Measurements from ENCODE around the gene SERPINH1.

The SERPINH1 gene

DNA sequence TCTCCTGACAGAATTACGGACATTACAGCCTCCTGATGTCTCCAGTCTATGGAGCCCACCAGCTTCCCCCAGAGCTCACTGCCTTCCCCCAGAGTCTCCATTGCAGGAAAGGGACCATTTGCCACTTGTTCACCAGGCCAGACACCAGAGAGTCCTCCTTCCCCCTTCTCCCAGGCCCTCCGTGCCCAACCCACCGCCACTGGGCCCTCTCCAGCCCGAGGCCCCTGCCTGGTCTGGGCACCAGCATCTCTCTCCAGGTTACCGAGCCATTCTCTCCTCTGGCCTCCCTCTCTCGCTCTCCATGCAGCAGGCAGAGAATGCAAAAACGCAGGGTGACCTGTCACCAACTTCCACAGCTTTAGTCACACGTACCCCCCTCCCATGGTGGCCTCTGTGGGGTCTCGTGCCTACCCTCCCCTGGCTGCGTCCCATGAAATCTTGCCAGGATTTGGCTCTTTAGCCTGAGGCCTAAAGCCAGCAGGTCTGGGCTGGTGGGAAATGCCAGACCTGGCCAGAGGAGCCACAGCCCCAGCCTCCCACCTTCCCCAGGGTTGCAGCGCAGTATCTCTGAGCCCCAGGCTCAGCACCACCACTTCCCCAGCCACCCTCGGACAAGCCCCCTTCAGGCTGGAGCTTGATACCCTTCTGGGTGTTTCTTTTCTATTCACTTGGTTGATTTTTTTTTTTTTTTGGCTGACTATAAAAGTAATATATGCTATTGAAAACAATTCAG is 6.8 kb upstream of the SERPINH1 start:
- no peak for DNase-seq (ENCODE audit: low read depth)

- no peak for DNase-seq (ENCODE audit: low read depth)
Measured at GRCh38 chr11:75556275-75556674, 5.8 kb upstream of the SERPINH1 start.

DNA sequence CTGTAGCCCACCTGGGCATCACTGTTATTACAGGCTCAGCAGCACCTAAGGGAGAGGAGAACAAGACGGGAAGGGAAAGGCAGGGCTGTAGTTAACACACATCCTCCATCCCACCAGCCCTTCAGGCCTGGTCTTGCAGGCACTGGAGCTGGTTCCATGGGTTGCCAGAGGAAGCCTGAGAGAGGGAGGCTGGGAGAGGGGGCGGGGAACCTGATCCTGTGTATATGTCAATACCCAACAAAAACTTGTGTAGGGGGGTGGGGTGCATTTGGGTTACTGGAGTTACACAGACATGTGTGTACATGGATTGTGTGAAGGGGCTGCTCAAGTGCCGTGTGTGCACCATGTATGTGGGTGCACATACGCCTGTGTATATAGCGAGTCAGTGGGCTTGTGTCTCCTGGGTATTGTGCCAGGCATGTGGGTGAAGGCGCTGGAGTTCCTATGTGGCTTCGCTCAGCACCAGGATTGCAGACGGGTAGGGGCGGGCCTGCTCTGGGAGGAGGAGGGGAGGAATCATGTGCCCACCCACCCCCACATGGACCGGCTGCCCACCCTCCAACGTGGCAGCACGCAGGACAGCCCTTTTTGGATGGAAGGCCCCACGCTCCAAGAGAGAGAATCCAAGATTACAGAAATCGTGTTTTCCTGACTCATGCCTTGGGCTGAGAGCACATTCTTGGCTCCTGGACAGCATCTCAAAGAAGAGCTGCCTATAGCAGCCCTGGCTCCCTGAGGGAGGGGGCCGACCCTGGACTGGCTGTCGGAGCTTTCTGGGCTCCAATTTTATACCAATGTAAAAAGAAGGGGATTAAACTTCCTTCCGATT is 4.2 kb upstream of the SERPINH1 start:
- DNase-seq (ENCODE audit: low read depth), result no peak

DNA sequence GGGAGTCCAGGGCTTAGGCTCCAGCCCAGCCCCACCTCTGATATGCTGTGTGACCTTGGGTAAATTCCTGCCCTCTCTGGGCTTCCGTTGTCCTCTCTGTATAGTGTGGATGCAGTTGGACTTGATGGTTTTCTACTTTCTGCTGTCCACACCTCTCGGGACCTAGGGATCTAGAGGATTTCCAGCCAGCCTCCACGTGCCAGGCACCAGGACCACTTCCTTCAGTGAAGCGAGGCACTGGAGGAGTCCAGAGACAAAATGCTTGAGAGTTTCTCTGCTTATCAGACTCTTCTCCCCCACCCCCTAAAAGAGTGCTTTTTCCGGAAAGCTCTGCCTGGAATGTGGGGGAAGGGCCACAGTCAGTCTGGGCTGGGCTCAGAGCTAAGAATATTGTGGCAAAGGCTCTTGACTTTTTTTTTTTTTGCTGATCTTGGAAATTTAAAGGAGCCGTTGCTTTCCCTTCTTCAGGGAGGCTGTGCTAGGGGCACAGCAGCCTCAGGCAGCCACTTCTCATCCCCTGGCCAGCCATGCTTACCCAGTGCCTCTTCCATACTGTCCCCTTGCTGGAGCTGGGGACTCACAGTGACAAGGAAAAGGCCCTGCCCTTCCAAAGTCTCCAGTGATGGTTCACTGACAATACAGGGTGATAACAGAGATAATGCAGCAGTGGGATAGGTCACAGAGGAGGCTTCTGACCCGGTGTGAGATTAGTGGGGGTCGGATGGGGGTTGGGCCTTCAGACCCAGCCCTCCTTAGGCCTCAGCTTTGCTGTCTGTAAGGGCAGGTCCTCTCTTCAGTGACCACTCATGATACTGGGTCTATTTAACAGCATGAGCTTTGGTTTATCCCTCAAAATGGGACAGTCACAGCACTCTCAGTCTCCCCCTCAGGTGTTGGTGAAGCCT is 2.9 kb upstream of the SERPINH1 start:
- DNase-seq (ENCODE audit: low read depth), result no peak

- DNase-seq (ENCODE audit: low read depth), result no peak
Measured at GRCh38 chr11:75560644-75561043, 1.4 kb upstream of the SERPINH1 start.

- no peak for DNase-seq (ENCODE audit: low read depth)
Measured at GRCh38 chr11:75561426-75562047, 516 bp upstream of the SERPINH1 start.

DNA sequence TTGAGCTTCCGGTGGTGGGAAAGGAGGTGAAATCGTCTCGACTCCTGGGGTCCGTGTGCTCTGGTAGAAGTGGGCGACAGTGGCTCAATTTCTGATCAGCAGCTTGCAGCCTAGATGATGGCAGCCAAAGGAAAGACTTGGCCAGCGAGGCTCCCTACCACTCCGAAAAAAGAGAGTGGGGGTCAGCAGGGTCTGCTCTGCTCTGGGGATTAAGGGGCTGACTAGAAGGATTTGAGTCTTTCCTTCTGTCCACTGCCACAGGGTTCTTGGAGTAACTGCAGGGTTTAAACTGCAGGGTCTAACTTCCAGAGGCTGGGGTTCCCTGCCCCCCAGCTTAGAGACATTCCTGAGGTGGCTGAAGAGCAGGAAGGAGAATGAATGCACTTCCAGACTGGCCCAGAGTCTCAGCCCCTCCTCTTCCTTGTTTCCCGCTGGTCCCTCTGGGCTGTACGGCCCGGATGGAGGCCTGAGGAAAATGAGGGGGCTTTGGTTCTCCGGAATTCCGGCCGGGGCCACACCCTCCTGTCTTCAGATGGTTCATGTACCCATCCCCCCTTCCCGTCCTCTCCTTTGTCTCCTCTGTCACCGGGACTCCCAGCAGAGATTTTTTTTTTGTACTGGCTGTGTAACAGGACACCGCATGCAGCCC is 907 bp downstream of the SERPINH1 start:
- DNase-seq (ENCODE audit: low read depth), result no peak

- DNase-seq (ENCODE audit: low read depth), result no peak
Measured at GRCh38 chr11:75563501-75563977, 1.5 kb downstream of the SERPINH1 start.

- DNase-seq (ENCODE audit: low read depth), result no peak
Measured at GRCh38 chr11:75563978-75564552, 2.0 kb downstream of the SERPINH1 start.

DNA sequence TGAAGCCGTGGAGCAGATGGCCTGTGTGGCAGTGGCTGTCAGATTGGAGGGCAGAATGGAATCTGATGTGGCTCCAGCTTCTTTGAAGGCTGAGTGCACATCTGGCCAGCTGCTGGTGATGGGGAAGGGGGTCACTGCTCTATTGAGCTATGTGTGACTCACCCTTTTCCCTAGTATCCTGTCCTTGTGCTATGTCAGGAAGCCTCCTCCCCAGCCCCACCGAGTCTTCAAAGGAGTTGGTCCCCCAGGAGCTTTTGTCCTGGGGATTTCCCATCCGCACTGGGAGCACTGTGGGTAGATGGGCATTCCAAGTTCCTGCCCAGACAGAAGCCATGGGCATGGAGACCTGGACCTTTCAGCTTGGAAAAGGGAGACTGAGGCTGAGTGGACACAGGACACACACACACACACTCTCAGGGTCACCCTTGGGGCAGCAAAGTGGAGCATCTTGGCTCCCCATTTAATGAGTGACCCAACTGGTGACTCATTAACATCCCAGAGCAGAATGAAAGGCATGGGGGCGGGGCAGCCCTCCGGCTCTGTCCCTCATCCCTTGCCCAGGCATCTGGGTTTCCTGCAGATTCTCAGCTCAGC is 3.3 kb downstream of the SERPINH1 start:
- DNase-seq (ENCODE audit: low read depth), result no peak

DNA sequence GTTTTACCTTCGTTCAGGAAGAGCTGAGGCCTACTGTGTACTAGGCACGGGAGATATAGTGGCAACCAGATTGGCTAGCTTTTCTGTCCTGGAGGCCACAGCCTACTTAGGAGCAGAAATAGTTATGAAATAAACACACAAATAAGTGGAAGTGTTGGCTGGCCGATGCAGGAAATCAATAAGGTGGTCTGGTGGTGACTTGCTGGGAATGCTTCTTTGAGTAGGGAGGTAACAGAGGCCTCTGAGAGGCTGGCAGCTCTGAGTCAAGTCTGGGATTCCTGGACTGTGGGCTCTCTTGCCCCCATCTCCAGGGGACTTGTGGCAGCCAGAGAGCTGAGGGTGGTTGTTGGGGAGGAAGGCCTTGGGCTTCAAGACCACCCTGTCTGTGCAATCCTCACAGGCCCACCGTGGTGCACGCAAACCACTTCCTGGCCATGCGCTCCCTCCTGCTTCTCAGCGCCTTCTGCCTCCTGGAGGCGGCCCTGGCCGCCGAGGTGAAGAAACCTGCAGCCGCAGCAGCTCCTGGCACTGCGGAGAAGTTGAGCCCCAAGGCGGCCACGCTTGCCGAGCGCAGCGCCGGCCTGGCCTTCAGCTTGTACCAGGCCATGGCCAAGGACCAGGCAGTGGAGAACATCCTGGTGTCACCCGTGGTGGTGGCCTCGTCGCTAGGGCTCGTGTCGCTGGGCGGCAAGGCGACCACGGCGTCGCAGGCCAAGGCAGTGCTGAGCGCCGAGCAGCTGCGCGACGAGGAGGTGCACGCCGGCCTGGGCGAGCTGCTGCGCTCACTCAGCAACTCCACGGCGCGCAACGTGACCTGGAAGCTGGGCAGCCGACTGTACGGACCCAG is 4.1 kb downstream of the SERPINH1 start:
- DNase-seq (ENCODE audit: low read depth), result no peak

DNA sequence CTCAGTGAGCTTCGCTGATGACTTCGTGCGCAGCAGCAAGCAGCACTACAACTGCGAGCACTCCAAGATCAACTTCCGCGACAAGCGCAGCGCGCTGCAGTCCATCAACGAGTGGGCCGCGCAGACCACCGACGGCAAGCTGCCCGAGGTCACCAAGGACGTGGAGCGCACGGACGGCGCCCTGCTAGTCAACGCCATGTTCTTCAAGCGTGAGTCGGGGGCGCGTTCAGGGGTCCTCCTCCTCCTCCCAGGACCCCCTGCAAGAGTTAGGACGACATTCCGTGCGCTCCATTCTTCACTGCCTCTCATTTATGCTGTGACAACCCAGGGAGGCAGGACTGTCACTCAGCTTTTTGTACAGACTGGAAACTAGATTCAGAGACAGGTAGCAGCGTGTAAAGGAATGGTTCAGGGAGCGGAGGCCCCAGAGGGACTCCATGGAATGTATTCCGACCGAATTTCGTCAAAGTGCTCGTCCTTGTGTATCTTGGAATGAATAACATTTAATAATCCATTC is 4.8 kb downstream of the SERPINH1 start:
- DNase-seq (ENCODE audit: low read depth), result no peak

- no peak for DNase-seq (ENCODE audit: low read depth)
Measured at GRCh38 chr11:75567971-75568370, 5.9 kb downstream of the SERPINH1 start.

- no peak for DNase-seq (ENCODE audit: low read depth)
Measured at GRCh38 chr11:75568616-75569219, 6.7 kb downstream of the SERPINH1 start.

DNA sequence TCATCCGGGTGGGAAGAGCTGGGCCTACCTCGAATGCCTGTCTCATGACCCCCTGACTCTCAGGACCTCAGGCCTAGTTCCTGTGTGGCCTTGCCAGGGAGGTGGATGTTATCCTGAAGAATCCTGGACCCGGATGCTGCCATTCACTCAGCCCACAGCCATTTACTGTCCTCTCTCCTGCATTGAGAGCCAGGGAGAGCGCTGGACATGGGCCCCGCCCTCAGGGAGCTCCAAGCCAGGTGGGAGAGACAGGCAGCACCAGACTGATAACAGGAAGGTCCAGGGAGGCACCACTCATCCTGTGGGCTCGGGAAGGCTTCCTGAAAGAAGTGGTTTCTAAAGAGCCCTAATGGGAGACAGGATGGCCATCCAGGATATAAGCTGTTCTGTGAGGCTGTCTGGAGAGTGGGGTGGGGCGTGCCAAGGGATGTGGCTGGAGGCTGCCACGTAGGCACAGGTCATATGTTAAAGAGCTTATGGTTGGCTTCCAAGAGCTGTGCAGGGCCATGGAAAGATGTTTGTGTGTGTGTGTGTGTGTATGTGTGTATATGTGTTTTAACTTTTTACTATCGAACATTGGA is 8.6 kb downstream of the SERPINH1 start:
- no peak for DNase-seq (ENCODE audit: low read depth)

GRCh38 chr11:75571625-75572024 is 9.6 kb downstream of the SERPINH1 start:
- DNase-seq (ENCODE audit: low read depth), result no peak

DNA sequence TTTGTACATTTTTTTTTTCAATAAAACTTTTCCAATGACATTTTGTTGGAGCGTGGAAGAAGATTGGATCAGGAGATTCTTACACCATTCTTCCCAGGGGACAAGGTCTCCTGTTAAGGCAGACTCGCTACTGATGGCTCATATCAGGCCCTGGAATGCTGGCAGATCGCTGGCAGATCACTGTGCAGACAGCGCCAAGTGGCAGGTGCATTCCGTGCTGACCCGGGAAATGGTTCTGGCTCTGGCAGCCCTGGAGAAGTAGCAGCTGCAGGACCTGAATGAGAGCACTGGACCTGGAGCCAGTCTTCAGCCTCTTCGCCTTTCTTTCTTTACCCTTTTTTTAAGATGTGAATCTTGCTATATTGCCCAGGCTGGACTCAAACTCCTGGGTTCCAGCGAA is 10.7 kb downstream of the SERPINH1 start:
- DNase-seq (ENCODE audit: low read depth), result no peak
